ENCODE measurements around the gene IGFBPL1.
"Not testable (repeated sequence)": the region's sequence is repeated elsewhere in the genome, so short reads cannot be mapped to it uniquely, and the experiment has no call there.

IGFBPL1 gene

GRCh38 chr9:38394416-38394815 lies 29.8 kb downstream of the IGFBPL1 start:
- no peak for DNase-seq

- no peak for DNase-seq
These were observed 31.0 kb downstream of the IGFBPL1 start for GRCh38 chr9:38393128-38393796.

- DNase-seq, result peak; percentile 54
These were observed 31.8 kb downstream of the IGFBPL1 start, which contains the start of gene ALDH1B1 for GRCh38 chr9:38392235-38393127. Gene ALDH1B1, plus strand, starts transcription at chr9:38392702. Its CDS starts 3,047 bp downstream, at chr9:38395749.

DNA sequence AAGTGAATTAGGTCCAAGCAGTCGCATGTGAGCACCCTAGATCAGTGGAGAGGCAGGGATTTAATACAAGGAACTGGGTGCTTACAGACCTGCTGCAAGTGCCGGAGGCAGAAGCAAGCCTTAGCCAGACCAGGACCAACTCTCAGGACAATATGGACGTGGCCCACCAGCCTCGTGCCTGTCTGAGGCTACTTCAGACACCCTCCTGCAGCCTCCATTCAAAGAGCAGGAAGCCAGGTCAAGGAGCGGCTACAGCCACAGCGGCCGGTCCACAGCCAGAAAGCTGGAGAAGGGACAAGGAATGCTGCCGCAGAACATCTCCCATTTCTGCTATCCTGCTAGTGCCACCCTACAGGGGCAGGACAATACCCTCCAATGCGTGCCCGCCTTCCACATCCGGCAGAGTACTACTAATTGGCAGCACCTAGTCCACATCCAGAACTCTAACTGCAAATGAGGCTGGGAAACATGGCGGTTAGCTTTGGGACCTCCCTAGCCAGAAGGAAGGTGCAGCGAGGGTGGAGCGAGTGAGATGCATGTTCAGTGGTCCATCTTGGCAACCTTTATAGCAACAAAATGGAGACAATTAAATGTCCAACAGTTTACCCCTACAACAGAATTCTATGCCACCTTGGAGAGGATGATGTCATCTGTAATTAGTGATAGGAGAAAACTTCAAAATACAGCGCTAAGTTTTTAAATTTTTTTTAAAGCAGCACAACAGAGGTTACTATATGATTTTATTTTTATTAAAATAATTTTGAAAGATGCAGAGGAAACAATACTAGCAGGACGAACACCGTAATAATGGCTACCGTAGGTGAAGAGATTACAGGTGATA lies 32.8 kb downstream of the IGFBPL1 start:
- no peak for DNase-seq

GRCh38 chr9:38390851-38391250 lies 33.4 kb downstream of the IGFBPL1 start:
- DNase-seq, result no peak

DNA sequence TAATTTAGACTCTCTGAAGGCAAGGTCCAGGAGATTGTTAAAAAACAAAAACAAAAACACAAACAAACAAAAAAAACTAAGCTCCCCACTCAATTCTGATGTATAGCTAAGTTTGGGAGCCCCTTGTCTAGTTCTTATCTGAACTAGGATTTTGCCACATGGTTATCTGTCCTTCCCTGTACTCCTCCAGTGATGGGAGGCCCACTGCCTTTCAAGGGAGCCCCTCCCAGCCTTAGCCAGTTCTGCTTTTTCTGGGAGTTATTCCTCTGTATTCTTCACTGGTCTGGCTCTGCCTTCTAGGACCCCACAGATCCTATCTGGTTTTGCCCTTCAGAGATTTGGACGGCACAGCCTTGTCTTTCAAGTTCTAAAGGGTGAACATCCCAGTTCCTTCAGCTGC lies 33.8 kb downstream of the IGFBPL1 start:
- no peak for DNase-seq

DNA sequence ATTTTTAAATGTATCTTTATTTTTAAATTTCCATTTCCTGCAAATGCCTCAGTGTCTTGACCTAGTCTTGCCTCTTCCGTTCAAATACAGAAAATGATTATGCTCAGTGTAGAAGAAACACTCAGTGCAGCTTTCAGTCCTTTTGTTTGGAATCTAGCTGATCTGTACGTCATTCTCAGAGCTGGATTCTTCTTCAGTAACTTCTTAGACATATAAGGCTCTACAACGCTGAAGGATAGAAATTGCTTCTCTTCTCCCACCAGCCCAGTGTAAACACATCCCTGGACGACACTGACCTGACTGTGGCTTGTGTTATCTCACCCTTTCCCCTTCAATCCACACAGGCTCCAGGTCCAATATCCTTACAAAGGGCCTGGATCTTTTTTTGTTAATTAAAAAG lies 34.9 kb downstream of the IGFBPL1 start:
- no peak for DNase-seq

DNA sequence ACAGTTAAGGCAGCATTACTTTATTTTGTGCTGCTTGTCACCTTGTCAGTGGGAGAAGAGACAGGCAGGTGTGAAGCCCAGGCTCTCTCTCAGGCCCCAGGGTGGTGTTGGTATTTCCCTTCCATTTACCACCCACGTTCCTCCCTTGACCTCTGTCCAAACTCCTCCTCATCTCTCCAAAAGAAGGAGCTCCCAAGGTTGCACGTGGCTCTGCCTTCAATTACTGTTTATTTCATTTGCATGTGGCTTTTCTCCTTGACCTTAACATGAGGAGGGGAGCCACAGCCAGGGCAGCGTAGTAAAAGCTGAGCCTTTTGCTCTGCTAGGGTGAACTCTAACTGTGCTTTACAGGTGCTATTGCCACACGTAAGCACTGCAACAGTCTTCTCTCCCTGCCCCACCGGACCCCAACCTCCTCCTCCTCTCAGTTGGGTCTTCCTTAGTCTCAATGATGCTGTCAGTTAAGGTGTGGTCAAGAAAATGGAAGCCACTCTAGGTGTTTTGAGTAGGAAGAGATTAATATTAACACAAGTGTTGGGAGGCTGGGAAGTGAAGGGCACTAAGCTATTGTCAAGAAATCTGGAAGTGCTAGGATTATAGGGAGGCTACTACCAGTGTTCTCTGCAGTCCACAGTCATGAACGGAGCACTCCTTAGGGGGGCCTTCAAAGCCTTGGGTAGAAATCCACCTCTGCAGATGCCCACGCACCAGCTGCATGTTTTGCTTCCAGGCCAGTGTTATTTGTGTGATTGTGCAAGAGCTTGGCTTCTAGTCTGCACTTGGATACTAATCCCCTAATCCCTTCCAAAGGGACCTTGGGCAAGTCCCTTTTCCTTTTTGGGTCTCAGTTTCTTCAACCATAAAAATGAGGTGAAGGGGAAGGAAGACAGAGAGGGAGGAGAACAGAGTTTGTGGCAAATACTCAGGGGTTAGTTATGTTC lies 35.7 kb downstream of the IGFBPL1 start:
- DNase-seq, result no peak

GRCh38 chr9:38387751-38388150 lies 36.5 kb downstream of the IGFBPL1 start:
- no peak for DNase-seq

DNA sequence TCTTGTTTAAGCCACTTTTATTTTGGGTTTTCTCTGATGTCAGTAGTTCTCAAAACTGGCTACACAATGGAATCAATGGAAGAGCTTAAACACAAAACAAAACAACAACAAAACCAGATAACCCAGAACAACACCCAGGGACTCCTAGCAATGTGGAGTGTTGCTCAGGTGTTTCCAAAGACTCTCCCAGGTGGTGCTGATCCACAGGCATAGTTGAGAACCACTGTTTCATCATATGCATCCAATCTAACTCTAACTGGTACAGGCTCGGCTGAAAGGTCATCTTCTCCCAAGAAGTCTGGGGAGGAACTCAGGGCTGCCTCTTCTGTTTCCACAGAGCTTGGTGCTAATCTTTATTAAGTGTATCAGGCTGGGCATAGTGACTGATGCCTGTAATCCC lies 37.2 kb downstream of the IGFBPL1 start:
- no peak for DNase-seq

GRCh38 chr9:38386319-38386895 lies 37.8 kb downstream of the IGFBPL1 start:
- no peak for DNase-seq

- no peak for DNase-seq
These were observed 38.4 kb downstream of the IGFBPL1 start for GRCh38 chr9:38385896-38386295.

GRCh38 chr9:38384990-38385848 lies 39.0 kb downstream of the IGFBPL1 start:
- no peak for DNase-seq

DNA sequence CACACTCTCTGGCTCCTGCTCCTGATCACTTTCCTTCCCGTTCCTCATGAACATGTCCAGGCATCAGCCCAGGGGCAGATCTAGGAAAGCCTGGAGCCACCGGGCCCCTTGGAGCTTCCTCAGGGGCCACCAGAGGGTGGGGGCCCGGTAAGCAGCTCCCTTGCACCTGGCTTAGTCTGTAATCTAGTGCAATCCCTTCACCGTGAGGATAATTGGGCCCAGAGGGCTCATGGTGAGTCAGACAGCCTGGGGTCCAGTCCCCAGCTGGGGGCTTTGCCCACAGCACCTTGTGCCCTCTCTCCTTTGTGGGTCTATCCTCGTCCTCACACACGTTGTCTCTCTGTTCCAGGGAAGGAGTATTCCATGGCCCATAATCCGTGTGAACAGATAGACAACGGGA lies 42.1 kb downstream of the IGFBPL1 start:
- DNase-seq, result no peak

DNA sequence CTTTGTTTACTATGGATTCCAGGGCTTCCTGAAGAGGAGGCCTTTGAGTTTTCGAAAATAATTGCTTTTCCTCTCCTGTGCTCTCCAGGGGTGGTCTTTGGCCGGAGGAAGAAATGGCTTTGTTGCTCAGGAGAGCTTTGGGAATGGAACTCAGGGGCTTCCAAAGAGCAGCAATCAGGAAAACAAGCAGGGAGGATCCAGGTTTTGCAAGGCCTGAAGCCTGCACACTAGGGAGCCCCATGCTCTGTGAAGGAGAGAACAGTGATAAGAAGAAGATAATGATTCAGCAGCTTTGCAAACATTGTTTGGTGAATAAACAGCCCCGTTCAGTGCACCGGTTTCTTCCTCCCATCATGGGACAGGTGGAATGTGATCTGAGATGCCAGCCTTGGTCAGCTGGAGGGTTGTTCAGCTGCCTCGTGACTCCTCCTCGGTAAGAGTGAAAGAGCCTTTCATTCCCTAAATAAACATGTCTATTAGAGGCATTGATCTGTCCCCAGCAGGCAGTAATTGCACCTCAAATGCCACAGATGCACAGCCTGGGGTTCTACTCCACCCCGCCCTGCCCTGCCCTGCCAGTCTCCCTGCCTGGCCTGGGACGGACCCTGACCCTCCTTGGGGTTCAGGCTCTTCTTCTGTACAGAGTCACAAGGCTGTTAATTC lies 43.3 kb downstream of the IGFBPL1 start:
- DNase-seq, result no peak

- DNase-seq, result no peak
These were observed 43.9 kb downstream of the IGFBPL1 start for GRCh38 chr9:38380230-38380871.

- DNase-seq, result not testable (repeated sequence)
These were observed 46.7 kb downstream of the IGFBPL1 start for GRCh38 chr9:38377336-38378083.

DNA sequence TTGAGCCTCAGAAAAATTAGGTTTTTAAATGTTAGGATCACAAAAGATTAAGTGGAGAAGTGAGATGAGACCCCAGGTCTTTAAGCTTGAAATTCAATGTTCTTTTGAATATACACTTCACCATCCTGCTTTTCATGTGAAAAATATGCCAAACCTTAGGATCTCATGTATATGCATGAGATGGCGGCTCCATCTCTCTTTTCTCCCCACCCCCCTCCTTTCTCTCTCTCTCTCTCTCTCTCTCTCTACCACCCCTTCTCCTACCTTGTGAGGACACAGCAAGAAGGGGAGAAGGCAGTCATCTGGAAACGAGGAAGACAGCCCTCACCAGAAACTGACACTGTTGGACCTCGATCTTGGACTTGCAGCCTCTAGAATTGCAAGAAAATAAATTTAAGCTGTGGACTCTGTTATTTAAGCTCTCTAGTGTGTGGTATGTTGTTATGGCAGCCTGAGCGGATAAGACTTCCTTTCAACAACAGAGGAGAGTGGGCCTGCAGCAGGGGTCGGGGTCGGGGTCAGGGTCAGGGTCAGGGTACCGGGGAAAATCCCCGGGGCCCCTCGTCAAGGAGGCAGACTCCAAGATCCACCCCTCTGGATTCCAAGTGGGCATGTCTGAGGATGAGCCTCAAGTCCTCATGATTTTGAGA lies 48.1 kb downstream of the IGFBPL1 start:
- no peak for DNase-seq
